HG03196 (cell line): Measurements from ENCODE around the gene TCN1.

Experiments used
- ATAC-seq: cut with Tn5 transposase; IDR thresholded peaks from one replicate; pipeline ENCODE4 v1.9.1; 2021; ENCODE audit not compliant: unreplicated experiment

TCN1 gene

GRCh38 chr11:59810189-59810910, 55.9 kb downstream of the TCN1 start, which contains the start of gene MRPL16:
MRPL16 (minus strand) TSS chr11:59810778; CDS start chr11:59810658, 120 bp downstream.
- ATAC-seq = peak; percentile 96

DNA sequence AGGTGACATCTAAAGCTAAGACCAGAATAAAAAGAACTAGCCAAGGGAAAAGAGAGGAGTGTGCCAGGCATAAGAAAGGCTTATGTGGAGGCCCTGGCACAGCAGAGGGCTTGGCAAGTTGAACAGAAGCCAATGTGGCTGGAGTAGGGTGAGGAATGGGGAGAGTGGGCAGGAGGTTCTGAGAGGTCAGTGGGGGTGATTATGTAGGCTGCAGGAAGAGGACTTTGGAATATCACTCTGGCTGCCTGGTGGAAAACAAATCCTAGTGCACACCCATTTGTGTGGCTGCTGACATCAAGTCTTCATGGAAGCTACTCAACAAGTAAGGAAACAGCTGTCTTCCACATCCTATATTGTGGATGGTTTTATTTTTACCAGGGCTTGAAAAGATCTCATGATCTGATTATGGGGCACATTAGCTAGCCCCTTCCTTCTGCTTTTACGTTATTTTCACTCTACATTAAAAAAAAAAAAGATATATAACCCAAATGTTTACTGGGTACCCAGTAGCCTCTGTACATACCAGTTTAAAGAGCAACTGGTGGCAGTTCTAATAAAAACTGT, 59.2 kb downstream of the TCN1 start:
- no peak for ATAC-seq

GRCh38 chr11:59804061-59804460, 62.2 kb downstream of the TCN1 start:
- ATAC-seq = no peak
